Mesenchymal stem cell (in vitro differentiated cells and primary cell): ENCODE data around the gene HSPA12B.
A peak's percentile ranks its signal among the peaks of the same experiment; 100 is the strongest.

Source experiments
- DNase-seq: peaks from one replicate; pipeline ENCODE4 v3.0.0-alpha.2; 2013
- H2AFZ ChIP-seq: one replicate; pipeline ENCODE4 v1.6.1; 2013; ENCODE audit warnings: low read depth, mild to moderate bottlenecking, control low read depth, inconsistent platforms, low read length, moderate library complexity
- H2AK5ac ChIP-seq: 2 replicates; pipeline ENCODE4 v1.6.1; 2013; ENCODE audit warnings: low read length, moderate library complexity, mild to moderate bottlenecking, inconsistent platforms; ENCODE audit not compliant: severe bottlenecking
- H2BK120ac ChIP-seq: one replicate; pipeline ENCODE4 v1.6.1; 2013; ENCODE audit warnings: low read depth, mild to moderate bottlenecking, inconsistent platforms, low read length, moderate library complexity
- H2BK12ac ChIP-seq, 2 experiments: one replicate each; pipeline ENCODE4 v1.6.1; 2013; ENCODE audit warnings: inconsistent platforms in 2 of 2, low read length in 2 of 2, mild to moderate bottlenecking in 2 of 2, moderate library complexity in 2 of 2, control low read depth in 1 of 2
- H2BK15ac ChIP-seq: one replicate; pipeline ENCODE4 v1.6.1; 2013; ENCODE audit warnings: mild to moderate bottlenecking, low read depth, inconsistent platforms; ENCODE audit not compliant: poor library complexity, severe bottlenecking
- H2BK5ac ChIP-seq: 2 replicates; pipeline ENCODE4 v1.6.1; 2013; ENCODE audit warnings: low read depth, mild to moderate bottlenecking, low read length, control low read depth, inconsistent platforms; ENCODE audit not compliant: poor library complexity, severe bottlenecking
- H3K14ac ChIP-seq, 2 experiments: one replicate each; pipeline ENCODE4 v1.6.1; 2013; ENCODE audit warnings: inconsistent platforms in 2 of 2, low read length in 2 of 2, control low read depth in 1 of 2, mild to moderate bottlenecking in 1 of 2, moderate library complexity in 1 of 2
- H3K18ac ChIP-seq, 2 experiments: one replicate each; pipeline ENCODE4 v1.6.1; 2013; ENCODE audit warnings: inconsistent platforms in 2 of 2, low read length in 2 of 2, control low read depth in 1 of 2, low read depth in 1 of 2, mild to moderate bottlenecking in 1 of 2
- H3K23ac ChIP-seq, 2 experiments: one replicate each; pipeline ENCODE4 v1.6.1; 2013; ENCODE audit warnings: inconsistent platforms in 2 of 2, low read length in 2 of 2, mild to moderate bottlenecking in 2 of 2, moderate library complexity in 2 of 2, control low read depth in 1 of 2
- H3K27ac ChIP-seq: 2 replicates; pipeline ENCODE4 v1.5.1; 2013; ENCODE audit warnings: mild to moderate bottlenecking, moderate library complexity, low read length, control low read depth, inconsistent platforms; ENCODE audit not compliant: poor library complexity, severe bottlenecking
- H3K27me3 ChIP-seq, 2 experiments: 2 replicates each; pipeline versions ENCODE4 v1.6.1 to v1.7.0; 2013; ENCODE audit warnings: low read length in 2 of 2, mild to moderate bottlenecking in 2 of 2, moderate library complexity in 2 of 2, control low read depth in 1 of 2, inconsistent platforms in 1 of 2; ENCODE audit not compliant: control insufficient read depth in 1 of 2, insufficient read depth in 1 of 2
- H3K36me3 ChIP-seq, 2 experiments: 2 replicates each; pipeline versions ENCODE4 v1.6.1 to v1.7.0; 2013; ENCODE audit warnings: low read length in 2 of 2, control low read depth in 1 of 2, inconsistent platforms in 1 of 2, low read depth in 1 of 2, mild to moderate bottlenecking in 1 of 2; ENCODE audit not compliant: insufficient read depth in 2 of 2, control insufficient read depth in 1 of 2
- H3K4ac ChIP-seq, 2 experiments: one replicate each; pipeline ENCODE4 v1.6.1; 2013; ENCODE audit warnings: inconsistent platforms in 2 of 2, low read length in 2 of 2, mild to moderate bottlenecking in 2 of 2, moderate library complexity in 2 of 2, control low read depth in 1 of 2, low read depth in 1 of 2
- H3K4me1 ChIP-seq: 2 replicates; pipeline ENCODE4 v1.6.1; 2013; ENCODE audit warnings: low read depth, low read length, control low read depth; ENCODE audit not compliant: control insufficient read depth, insufficient read depth
- H3K4me2 ChIP-seq: 2 replicates; pipeline ENCODE4 v1.6.1; 2013; ENCODE audit warnings: low read length, mild to moderate bottlenecking, inconsistent platforms; ENCODE audit not compliant: poor library complexity, severe bottlenecking
- H3K4me3 ChIP-seq, 2 experiments: 2 replicates each; pipeline versions ENCODE4 v1.5.1 to v1.7.0; 2013; ENCODE audit warnings: low read length in 2 of 2, mild to moderate bottlenecking in 2 of 2, control low read depth in 1 of 2, low read depth in 1 of 2; ENCODE audit not compliant: insufficient read depth in 1 of 2
- H3K79me1 ChIP-seq: replicated peaks from 2 replicates; pipeline ENCODE4 v1.6.1; 2013; ENCODE audit warnings: mild to moderate bottlenecking, control low read depth, low read length, inconsistent platforms; ENCODE audit not compliant: poor library complexity, severe bottlenecking
- H3K9ac ChIP-seq: 2 replicates; pipeline ENCODE4 v1.7.0; 2013; ENCODE audit warnings: mild to moderate bottlenecking, low read length, moderate library complexity
- H3K9me3 ChIP-seq: 2 replicates; pipeline ENCODE4 v1.7.0; 2013; ENCODE audit warnings: mild to moderate bottlenecking, low read length; ENCODE audit not compliant: control insufficient read depth
- H4K8ac ChIP-seq: one replicate; pipeline ENCODE4 v1.6.1; 2013; ENCODE audit warnings: inconsistent platforms, mild to moderate bottlenecking, low read length, moderate library complexity
- H4K91ac ChIP-seq: one replicate; pipeline ENCODE4 v1.6.1; 2013; ENCODE audit warnings: mild to moderate bottlenecking, low read length, inconsistent platforms
- WGBS: methylation state at CpG from one replicate; pipeline ENCODE4 v1.1.7; 2013; ENCODE audit warnings: mixed read lengths; 5-methylcytosine and 5-hydroxymethylcytosine counted together

Gene HSPA12B

GRCh38 chr20:3729378-3729777, 3.1 kb upstream of the HSPA12B start:
- Histone ChIP-seq H3K4ac (no peak overlapping the region), H3K4me3 (no peak overlapping the region), H3K4me2 (no peak overlapping the region), H3K14ac (no peak overlapping the region), H2BK12ac (no peak overlapping the region), H3K18ac (no peak overlapping the region), H2BK120ac (no peak overlapping the region), H4K8ac (no peak overlapping the region), H3K4me1 (peaks cover 6% of the 10 kb centered on the region), H3K79me1 (no peaks in the 10 kb centered on the region), H2BK15ac (no peak overlapping the region), H2AK5ac (no peak overlapping the region), H4K91ac (no peak overlapping the region), H3K23ac (no peak overlapping the region), H3K36me3 (no peaks in the 10 kb centered on the region), H3K27me3 (peaks cover 27 to 71% of the 10 kb centered on the region in 2 experiments), H2AFZ (no peak overlapping the region), H3K9ac (no peak overlapping the region), H2BK5ac (no peak overlapping the region), H3K27ac (no peak overlapping the region), H3K9me3 (no peaks in the 10 kb centered on the region)
- 92% methylated on average over 6 of the region's 6 CpGs for WGBS
- DNase-seq = no peak

- Histone ChIP-seq H3K4me1 (peaks cover 6% of the 10 kb centered on the region), H2AK5ac (no peak overlapping the region), H2AFZ (no peak overlapping the region), H3K23ac (no peak overlapping the region), H3K9ac (no peak overlapping the region), H2BK15ac (no peak overlapping the region), H2BK12ac (no peak overlapping the region), H3K27ac (no peak overlapping the region), H3K36me3 (no peaks in the 10 kb centered on the region), H4K8ac (no peak overlapping the region), H4K91ac (no peak overlapping the region), H3K18ac (no peak overlapping the region), H3K27me3 (peaks cover 28 to 71% of the 10 kb centered on the region in 2 experiments), H2BK120ac (no peak overlapping the region), H3K4me3 (no peak overlapping the region), H3K9me3 (no peaks in the 10 kb centered on the region), H3K4ac (no peak overlapping the region), H2BK5ac (no peak overlapping the region), H3K14ac (no peak overlapping the region), H3K4me2 (no peak overlapping the region), H3K79me1 (no peaks in the 10 kb centered on the region)
- 83% methylated on average over 8 of the region's 8 CpGs for WGBS
- no peak for DNase-seq
Observed at GRCh38 chr20:3729811-3730540, 2.5 kb upstream of the HSPA12B start.

- H2BK120ac ChIP-seq = no peak overlapping the region
- H3K27ac ChIP-seq = no peak overlapping the region
- no peaks in the 10 kb centered on the region for H3K79me1 ChIP-seq
- no peak for DNase-seq
- H3K9ac ChIP-seq = no peak overlapping the region
- H3K9me3 ChIP-seq = no peaks in the 10 kb centered on the region
- H3K36me3 ChIP-seq = no peaks in the 10 kb centered on the region
- H2AFZ ChIP-seq = no peak overlapping the region
- H4K91ac ChIP-seq = no peak overlapping the region
- H2BK15ac ChIP-seq = no peak overlapping the region
- no peak overlapping the region for H3K18ac ChIP-seq
- no peak overlapping the region for H2BK12ac ChIP-seq
- H3K14ac ChIP-seq = peak overlapping the region in 1 of 2 experiments; percentile 11
- H3K4me1 ChIP-seq = peaks cover 6% of the 10 kb centered on the region
- no peak overlapping the region for H2BK5ac ChIP-seq
- no peak overlapping the region for H3K4me2 ChIP-seq
- no peak overlapping the region for H3K23ac ChIP-seq
- no peak overlapping the region for H3K4ac ChIP-seq
- no peak overlapping the region for H2AK5ac ChIP-seq
- H3K27me3 ChIP-seq = peaks cover 32 to 67% of the 10 kb centered on the region in 2 experiments
- WGBS = 87% methylated on average over 12 of the region's 12 CpGs
- no peak overlapping the region for H3K4me3 ChIP-seq
- H4K8ac ChIP-seq = no peak overlapping the region
Observed at GRCh38 chr20:3730803-3731672, 1.4 kb upstream of the HSPA12B start.

- Histone ChIP-seq H2BK5ac (no peak overlapping the region), H2BK120ac (no peak overlapping the region), H3K14ac (no peak overlapping the region), H2BK12ac (peak overlapping the region in 1 of 2 experiments; percentile 21), H4K8ac (no peak overlapping the region), H3K36me3 (no peaks in the 10 kb centered on the region), H3K4me1 (peaks cover 6% of the 10 kb centered on the region), H3K18ac (no peak overlapping the region), H3K27me3 (peaks cover 32 to 71% of the 10 kb centered on the region in 2 experiments), H3K79me1 (no peaks in the 10 kb centered on the region), H2AFZ (no peak overlapping the region), H3K9me3 (no peaks in the 10 kb centered on the region), H3K9ac (no peak overlapping the region), H3K4ac (no peak overlapping the region), H4K91ac (no peak overlapping the region), H2BK15ac (peak overlapping the region; percentile 15), H3K23ac (no peak overlapping the region), H3K4me3 (no peak overlapping the region), H3K27ac (no peak overlapping the region), H3K4me2 (no peak overlapping the region), H2AK5ac (no peak overlapping the region)
- 68% methylated on average over 11 of the region's 16 CpGs for WGBS
- DNase-seq = no peak
Observed at GRCh38 chr20:3731944-3732326, 550 bp upstream of the HSPA12B start.
